Heart right ventricle (tissue), 16 donors: Measurements from ENCODE around the gene CAMKMT. TPM values are rescaled to one million over a fixed set of nuclear protein-coding genes. Genes with fewer than 3 reads are reported as not detected.

Source experiments
- ATAC-seq, 8 donors: fragments of 200-7000 bp; cut with Tn5 transposase; one replicate each; pipeline ENCODE4 v1.9.1; 2020; ENCODE audit warnings: mild to moderate bottlenecking in 8 of 8, moderate library complexity in 8 of 8, moderate number of reproducible peaks in 1 of 8
- DNase-seq, 2 donors: peaks; one replicate each; pipeline ENCODE4 v3.0.0-alpha.2; 2020
- H3K27ac ChIP-seq, 10 donors: fragments of 200-600 bp; sonication (generic) in 2 of 10; one replicate each; pipeline versions ENCODE4 v1.5.0 to v1.8.0; 2020 to 2022; ENCODE audit warnings: mild to moderate bottlenecking in 3 of 10
- H3K27me3 ChIP-seq, 7 donors: fragments of 200-600 bp; one replicate each; pipeline ENCODE4 v1.8.0; 2021 to 2022; ENCODE audit warnings: mild to moderate bottlenecking in 2 of 7
- H3K36me3 ChIP-seq, 9 donors: fragments of 200-600 bp; sonication (generic) in 1 of 9; one replicate each; pipeline versions ENCODE4 v1.5.0 to v1.8.0; 2020 to 2022; ENCODE audit warnings: mild to moderate bottlenecking in 2 of 9
- H3K4me1 ChIP-seq, 9 donors: fragments of 200-600 bp; sonication (generic) in 1 of 9; one replicate each; pipeline versions ENCODE4 v1.5.0 to v1.8.0; 2020 to 2022; ENCODE audit warnings: mild to moderate bottlenecking in 4 of 9
- H3K4me3 ChIP-seq, 10 donors: fragments of 200-600 bp; sonication (generic) in 2 of 10; one replicate each; pipeline versions ENCODE4 v1.5.0 to v1.8.0; 2020 to 2022; ENCODE audit warnings: mild to moderate bottlenecking in 7 of 10, moderate library complexity in 2 of 10
- H3K9me3 ChIP-seq, 11 donors: fragments of 200-600 bp in 10 of 11; sonication (generic) in 2 of 11; one replicate each; pipeline versions ENCODE4 v1.5.0 to v1.8.0; 2013 to 2022; ENCODE audit warnings: mild to moderate bottlenecking in 2 of 11, control low read depth in 1 of 11, moderate library complexity in 1 of 11
- WGBS, 2 donors: extraction: QIAGEN DNeasy Blood & Tissue Kit; methylation state at CpG; one replicate each; pipeline ENCODE4 v1.1.7; 2013; ENCODE audit warnings: inconsistent platforms in 1 of 2; 5-methylcytosine and 5-hydroxymethylcytosine counted together
- intact Hi-C, 10 donors: fragments of 100-400 bp; cut with DNase I; formaldehyde crosslinking; loops; one replicate each; pipeline versions ENCODE4 v1.11.1 to v1.14.2; 2022
- polyA plus RNA-seq, 2 donors: library from polyadenylated mRNA; stranded (reverse); fragments of 200-250 nt; gene quantifications; one replicate each; pipeline ENCODE4 v1.2.3, GENCODE V29; 2013
- total RNA-seq, 10 donors: library from RNA; stranded (reverse); fragmentation: NEBNext Ultra II Directional in 3 of 10; extraction: Animal tissue kit (Norgen Biotek cat#: 25700) in 3 of 10; gene quantifications; one replicate each; pipeline versions ENCODE4 v1.2.1 to v1.2.4, GENCODE V29; 2021 to 2023
- TF ChIP-seq, protein P1 (sequence below), 9 donors: fragments of 200-600 bp; sonication (generic) in 2 of 9; IDR thresholded peaks; one replicate each; pipeline versions ENCODE4 v1.5.0 to v1.8.0; 2021 to 2022; ENCODE audit warnings: antibody characterized with exemption in 9 of 9, mild to moderate bottlenecking in 5 of 9, moderate library complexity in 1 of 9
- donor health status: Arrhythmogenic right ventricular cardiomyopathy.
- donor health status: ischemic (EF 13 %, LVEDD 7.1; RV severe dilation, severe dysfunction).
- donor health status: healthy with polysubstance abuse.
- donor health status: DM: no; HTN: yes; CAD: no.
- donor health status: DM: no; HTN: no; CAD: no.
- donor health status: ischemic (EF 25% LVEDD 6.9; RV normal size, moderate dysfunction).
- donor health status: ischemic (EF 25% LVEDD 5.7; RV mildly dilated, moderate dysfunction).
- donor health status: healthy.
- donor health status: DM: yes; HTN: yes; CAD: no.
- donor health status: Ischemic cardiomyopathy.
- donor health status: ischemic (EF 35%, LVEDD 5.7; RV mildly dilated, moderate dysfunction).
- donor health status: nonischemic (EF 11% LVEDD 7.7; RV severe dilation, severe dysfunction).
- donor health status: DM: yes; HTN: yes; CAD: no.
- donor health status: PGD.
- donor health status: ischemic (EF 29% LVEDD 5.4; RV normal size, mild dysfunction).
- donor health status: nonischemic (EF 23%, LVEDD 6.1; RV moderate dilation, normal function).

Gene CAMKMT
- total and polyA plus RNA-seq, 12 donors: 4.1 to 6.4 (median 4.8) TPM

DNA sequence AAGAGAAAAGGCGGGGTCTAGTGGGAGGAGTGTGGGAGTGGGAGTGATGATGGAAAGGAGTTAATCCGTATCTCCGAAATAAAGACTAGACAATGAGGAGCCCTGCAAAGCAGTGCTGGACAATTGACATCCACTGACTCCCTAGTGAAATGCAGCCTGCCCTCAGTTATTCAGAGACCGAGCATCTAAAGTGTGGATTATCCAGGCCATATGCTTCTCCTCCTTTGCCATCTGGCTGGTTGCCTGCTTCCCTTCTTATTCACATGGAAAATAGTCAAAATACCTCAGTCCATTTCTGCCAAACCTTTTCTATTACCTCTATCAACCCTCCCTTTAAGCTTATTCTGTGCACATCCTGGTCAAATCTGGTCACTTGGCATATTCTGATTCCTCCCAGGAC lies 291.0 kb downstream of the CAMKMT start:
- Histone ChIP-seq H3K27ac (no peak overlapping the region), H3K9me3 (no peaks in the 10 kb centered on the region), H3K36me3 (no peaks in the 10 kb centered on the region), H3K4me3 (no peak overlapping the region), H3K27me3 (no peaks in the 10 kb centered on the region), H3K4me1 (peaks cover 0 to 6% (median 0%) of the 10 kb centered on the region in 9 donors)
- no peak for DNase-seq
- intact Hi-C loops: no loop called here
- TF ChIP-seq, protein P1, sequence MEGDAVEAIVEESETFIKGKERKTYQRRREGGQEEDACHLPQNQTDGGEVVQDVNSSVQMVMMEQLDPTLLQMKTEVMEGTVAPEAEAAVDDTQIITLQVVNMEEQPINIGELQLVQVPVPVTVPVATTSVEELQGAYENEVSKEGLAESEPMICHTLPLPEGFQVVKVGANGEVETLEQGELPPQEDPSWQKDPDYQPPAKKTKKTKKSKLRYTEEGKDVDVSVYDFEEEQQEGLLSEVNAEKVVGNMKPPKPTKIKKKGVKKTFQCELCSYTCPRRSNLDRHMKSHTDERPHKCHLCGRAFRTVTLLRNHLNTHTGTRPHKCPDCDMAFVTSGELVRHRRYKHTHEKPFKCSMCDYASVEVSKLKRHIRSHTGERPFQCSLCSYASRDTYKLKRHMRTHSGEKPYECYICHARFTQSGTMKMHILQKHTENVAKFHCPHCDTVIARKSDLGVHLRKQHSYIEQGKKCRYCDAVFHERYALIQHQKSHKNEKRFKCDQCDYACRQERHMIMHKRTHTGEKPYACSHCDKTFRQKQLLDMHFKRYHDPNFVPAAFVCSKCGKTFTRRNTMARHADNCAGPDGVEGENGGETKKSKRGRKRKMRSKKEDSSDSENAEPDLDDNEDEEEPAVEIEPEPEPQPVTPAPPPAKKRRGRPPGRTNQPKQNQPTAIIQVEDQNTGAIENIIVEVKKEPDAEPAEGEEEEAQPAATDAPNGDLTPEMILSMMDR (IDR thresholded peaks at IDR 0.05): no peak
- 85 to 91% methylated on average over 4 of the region's 4 CpGs for WGBS, 2 donors
- no peak for ATAC-seq

DNA sequence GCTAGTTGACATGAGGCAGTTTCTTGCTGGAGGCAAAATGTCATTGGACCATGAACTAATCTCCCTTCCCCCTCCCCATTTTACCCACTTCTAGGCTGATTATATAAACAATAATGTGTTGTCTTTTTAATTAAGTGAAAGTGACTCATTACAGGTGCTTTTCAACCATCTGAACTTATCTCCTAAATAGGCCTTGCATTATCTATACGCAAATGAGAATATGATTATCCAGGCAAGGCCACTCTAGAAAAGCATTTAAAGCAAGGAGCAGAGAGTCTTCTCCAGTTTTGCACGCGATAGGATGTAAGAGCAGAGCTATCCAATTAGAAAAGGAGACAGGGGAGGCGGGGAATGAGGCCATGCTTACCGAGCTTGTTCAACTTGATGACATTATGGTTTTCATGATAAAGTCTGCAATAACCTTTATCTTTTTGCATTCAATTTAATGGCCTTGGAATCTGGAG lies 293.7 kb downstream of the CAMKMT start:
- H3K9me3 ChIP-seq: no peaks in the 10 kb centered on the region
- no peaks in the 10 kb centered on the region for H3K36me3 ChIP-seq
- WGBS, 2 donors: 86% methylated on average over 5 of the region's 5 CpGs
- intact Hi-C loops: no loop called here
- no peak overlapping the region for H3K27ac ChIP-seq
- TF ChIP-seq, protein P1 (IDR thresholded peaks at IDR 0.05): no peak
- peaks cover 0 to 6% (median 0%) of the 10 kb centered on the region in 9 donors for H3K4me1 ChIP-seq
- H3K27me3 ChIP-seq: no peaks in the 10 kb centered on the region
- DNase-seq (no peak), ATAC-seq (no peak)
- no peak overlapping the region for H3K4me3 ChIP-seq

DNA sequence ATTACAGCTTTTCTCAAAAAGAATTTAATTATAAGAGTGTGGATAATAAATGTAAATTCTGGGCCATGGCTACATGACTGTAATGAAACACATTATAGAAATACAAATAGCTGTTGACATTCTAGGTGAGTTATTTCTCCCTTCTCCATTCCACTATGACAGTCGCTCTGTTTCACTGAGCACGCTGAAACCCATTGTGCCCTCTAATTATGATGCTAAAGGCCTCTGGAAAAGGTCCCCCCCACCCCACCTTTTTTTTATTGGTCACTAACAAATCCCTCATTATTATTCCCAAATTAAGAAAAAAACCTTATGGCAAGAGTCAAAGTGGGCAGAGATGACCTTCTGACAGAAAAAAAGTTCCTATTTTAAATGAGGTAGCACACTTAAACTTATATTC lies 294.7 kb downstream of the CAMKMT start:
- 75 to 77% methylated on average over 2 of the region's 2 CpGs for WGBS, 2 donors
- peaks cover 0 to 6% (median 0%) of the 10 kb centered on the region in 9 donors for H3K4me1 ChIP-seq
- no peak overlapping the region for H3K4me3 ChIP-seq
- H3K36me3 ChIP-seq: no peaks in the 10 kb centered on the region
- intact Hi-C loops: no loop called here
- no peaks in the 10 kb centered on the region for H3K27me3 ChIP-seq
- no peak for ATAC-seq
- no peak for DNase-seq
- TF ChIP-seq, protein P1 (IDR thresholded peaks at IDR 0.05): no peak
- no peak overlapping the region for H3K27ac ChIP-seq
- H3K9me3 ChIP-seq: no peaks in the 10 kb centered on the region

DNA sequence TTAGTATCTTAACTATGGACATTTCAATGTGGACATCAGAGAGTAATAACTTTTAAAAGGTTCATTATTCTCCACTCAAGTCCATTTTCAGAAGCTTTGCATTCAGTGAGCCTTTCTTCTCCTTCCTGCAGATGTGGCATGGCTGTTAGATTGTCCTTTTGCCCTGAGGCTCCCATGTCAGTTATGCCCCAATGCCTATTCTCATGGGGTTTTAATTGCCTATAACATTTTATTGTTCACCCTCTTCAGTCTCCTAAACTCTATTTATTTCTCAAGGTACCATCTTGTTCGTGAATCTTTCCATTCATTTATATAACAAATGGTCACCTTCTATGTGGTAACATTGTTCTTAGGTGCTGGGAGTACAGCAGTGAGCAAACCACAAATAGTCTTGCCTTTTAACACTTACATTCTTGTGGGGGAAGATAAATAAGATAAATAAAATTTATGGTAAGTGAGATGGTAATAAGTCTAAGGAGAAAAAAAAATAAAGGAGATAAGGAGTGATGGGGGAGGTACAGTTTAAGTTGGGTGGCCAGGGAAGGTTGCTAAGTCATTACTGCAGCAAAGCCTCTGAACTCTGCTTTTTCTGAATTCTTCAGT lies 301.8 kb downstream of the CAMKMT start:
- Histone ChIP-seq H3K36me3 (no peaks in the 10 kb centered on the region), H3K4me3 (no peak overlapping the region), H3K27me3 (no peaks in the 10 kb centered on the region), H3K27ac (no peak overlapping the region), H3K9me3 (no peaks in the 10 kb centered on the region), H3K4me1 (no peaks in the 10 kb centered on the region)
- ATAC-seq (no peak), DNase-seq (no peak)
- intact Hi-C loops: loop anchor here in 1 of 10 donors (10.0 kb wide), 1 partner anchor 89 kb away; no protein-coding TSS in a partner anchor
- WGBS, 2 donors: 83 to 90% methylated on average over 1 of the region's 1 CpG
- TF ChIP-seq, protein P1 (IDR thresholded peaks at IDR 0.05): no peak
